A673 (cell line): ENCODE results near the gene MRPL50. TPM values are rescaled to one million over a fixed set of nuclear protein-coding genes. Genes with fewer than 3 reads are reported as not detected.

ENCODE experiments used
- BruUV-seq: library from RNA; stranded (reverse); fragments of 400-500 nt; replicated peaks from 2 replicates; lab custom pipeline; 2021; lab: Mats Ljungman, UMichigan
- CTCF ChIA-PET: fragments of 300-600 bp; sonication (Branson Sonifier 250); formaldehyde crosslinking; loops from one replicate; lab custom pipeline; 2022; ENCODE audit warnings: antibody characterized with exemption; lab: Charles Lee
- POLR2A ChIA-PET: fragments of 300-600 bp; sonication (Branson Sonifier 250); formaldehyde crosslinking; loops from one replicate; lab custom pipeline; 2022; ENCODE audit warnings: antibody characterized with exemption; ENCODE audit not compliant: low non-redundant PET; lab: Charles Lee
- DNase-seq: peaks from one replicate; pipeline ENCODE4 v3.0.0-alpha.2; 2015; ENCODE audit warnings: low spot score
- H3K27ac ChIP-seq: fragments of 200-600 bp; sonication (generic); 2 replicates; pipeline ENCODE4 v1.5.1; 2016; ENCODE audit warnings: mixed run types, low read depth, mild to moderate bottlenecking, mixed read lengths, antibody characterized with exemption, low read length; ENCODE audit not compliant: poor library complexity, severe bottlenecking
- H3K27me3 ChIP-seq: fragments of 200-600 bp; sonication (generic); replicated peaks from 2 replicates; pipeline ENCODE4 v1.6.1; 2017; ENCODE audit warnings: mixed run types, low read depth, mild to moderate bottlenecking, mixed read lengths, antibody characterized with exemption, low read length; ENCODE audit not compliant: insufficient read depth, poor library complexity
- H3K36me3 ChIP-seq: fragments of 200-600 bp; sonication (generic); 2 replicates; pipeline ENCODE4 v1.6.1; 2016; ENCODE audit warnings: mixed run types, mild to moderate bottlenecking, mixed read lengths, antibody characterized with exemption, low read length; ENCODE audit not compliant: insufficient read depth, poor library complexity, severe bottlenecking
- H3K4me1 ChIP-seq: fragments of 200-600 bp; sonication (generic); 2 replicates; pipeline ENCODE4 v1.6.1; 2017; ENCODE audit warnings: mixed run types, mild to moderate bottlenecking, mixed read lengths, antibody characterized with exemption, low read length; ENCODE audit not compliant: insufficient read depth, poor library complexity, severe bottlenecking
- H3K4me3 ChIP-seq: fragments of 200-600 bp; sonication (generic); 2 replicates; pipeline ENCODE4 v1.5.1; 2016; ENCODE audit warnings: low read depth, mixed run types, mild to moderate bottlenecking, mixed read lengths, low read length; ENCODE audit not compliant: poor library complexity, severe bottlenecking
- H3K9me3 ChIP-seq: fragments of 200-600 bp; sonication (generic); 2 replicates; pipeline ENCODE4 v1.6.1; 2016; ENCODE audit warnings: mixed run types, low read depth, mild to moderate bottlenecking, mixed read lengths, antibody characterized with exemption, low read length; ENCODE audit not compliant: poor library complexity, severe bottlenecking
- EZH2 ChIP-seq: fragments of 200-600 bp; sonication (generic); IDR thresholded peaks from 2 replicates; pipeline ENCODE4 v1.6.1; 2017; ENCODE audit warnings: borderline replicate concordance, low read depth, mild to moderate bottlenecking, mixed read lengths, antibody characterized with exemption, low read length; ENCODE audit not compliant: poor library complexity, severe bottlenecking
- intact Hi-C: fragments of 100-400 bp; cut with micrococcal nuclease; formaldehyde crosslinking; loops from one replicate; pipeline ENCODE4 v1.10.0; 2022; ENCODE audit not compliant: unreplicated experiment
- total RNA-seq: library from RNA; stranded (reverse); gene quantifications from 2 replicates; pipeline ENCODE4 v1.2.3, GENCODE V29; 2021
- TF ChIP-seq, protein P1 (sequence below): fragments of 300-800, 200-600 bp; sonication (generic); conservative IDR thresholded peaks from 2 replicates; pipeline ENCODE4 v1.5.1; 2017; ENCODE audit warnings: low read depth, mild to moderate bottlenecking, antibody characterized with exemption, low read length, moderate library complexity, mixed read lengths

Gene MRPL50
- total RNA-seq, 1 experiment from 2014 or later = 17.0 TPM

DNA sequence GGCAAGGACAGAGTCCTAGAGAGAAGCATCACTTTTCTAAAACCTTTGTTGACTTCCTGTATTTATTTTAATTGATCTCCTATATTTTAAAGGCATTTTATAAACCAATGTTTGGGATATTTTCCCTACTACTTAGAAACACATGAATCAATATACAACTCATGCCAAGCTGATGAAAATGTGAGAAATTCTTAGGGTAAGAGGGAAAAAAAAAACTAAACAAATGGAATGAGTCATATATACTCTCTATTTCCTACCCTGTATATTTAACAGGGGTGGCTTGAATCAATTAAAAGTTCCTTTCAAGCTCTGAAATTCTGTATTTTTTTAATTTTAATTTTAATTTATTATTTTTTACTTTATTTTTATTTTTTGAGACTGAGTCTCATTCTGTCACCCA, 33.2 kb downstream of the MRPL50 start:
- POLR2A ChIA-PET = no interaction called here

DNA sequence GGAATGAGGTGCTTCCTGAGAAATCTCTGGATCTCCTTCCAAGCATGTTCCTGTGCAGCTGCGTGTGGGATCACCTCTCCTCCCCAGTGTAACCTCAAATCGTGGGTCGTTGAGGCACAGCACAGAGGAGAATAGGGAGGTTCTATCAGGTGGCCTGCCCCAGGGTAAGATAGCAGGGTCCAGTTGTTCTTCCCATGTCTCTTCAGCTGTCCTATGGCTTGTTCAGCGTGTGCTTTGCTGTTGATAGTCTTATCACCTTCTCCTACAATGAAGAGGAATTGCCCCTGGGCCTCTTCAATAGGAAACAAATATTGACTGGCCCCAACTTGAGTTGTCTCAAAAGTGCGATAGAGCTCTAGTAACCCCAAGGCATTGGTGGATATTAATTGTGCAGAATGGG, 36.0 kb downstream of the MRPL50 start:
- no TSS peak for BruUV-seq
- no peaks in the 10 kb centered on the region for H3K9me3 ChIP-seq
- CTCF ChIA-PET = no interaction called here
- H3K27me3 ChIP-seq = no peaks in the 10 kb centered on the region
- POLR2A ChIA-PET = no interaction called here
- H3K36me3 ChIP-seq = no peaks in the 10 kb centered on the region
- DNase-seq = no peak
- TF ChIP-seq EZH2 = no peak
- TF ChIP-seq, protein P1, sequence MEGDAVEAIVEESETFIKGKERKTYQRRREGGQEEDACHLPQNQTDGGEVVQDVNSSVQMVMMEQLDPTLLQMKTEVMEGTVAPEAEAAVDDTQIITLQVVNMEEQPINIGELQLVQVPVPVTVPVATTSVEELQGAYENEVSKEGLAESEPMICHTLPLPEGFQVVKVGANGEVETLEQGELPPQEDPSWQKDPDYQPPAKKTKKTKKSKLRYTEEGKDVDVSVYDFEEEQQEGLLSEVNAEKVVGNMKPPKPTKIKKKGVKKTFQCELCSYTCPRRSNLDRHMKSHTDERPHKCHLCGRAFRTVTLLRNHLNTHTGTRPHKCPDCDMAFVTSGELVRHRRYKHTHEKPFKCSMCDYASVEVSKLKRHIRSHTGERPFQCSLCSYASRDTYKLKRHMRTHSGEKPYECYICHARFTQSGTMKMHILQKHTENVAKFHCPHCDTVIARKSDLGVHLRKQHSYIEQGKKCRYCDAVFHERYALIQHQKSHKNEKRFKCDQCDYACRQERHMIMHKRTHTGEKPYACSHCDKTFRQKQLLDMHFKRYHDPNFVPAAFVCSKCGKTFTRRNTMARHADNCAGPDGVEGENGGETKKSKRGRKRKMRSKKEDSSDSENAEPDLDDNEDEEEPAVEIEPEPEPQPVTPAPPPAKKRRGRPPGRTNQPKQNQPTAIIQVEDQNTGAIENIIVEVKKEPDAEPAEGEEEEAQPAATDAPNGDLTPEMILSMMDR = no peak
- no peaks in the 10 kb centered on the region for H3K4me1 ChIP-seq
- no peak overlapping the region for H3K27ac ChIP-seq
- intact Hi-C loops = no loop called here
- no peak overlapping the region for H3K4me3 ChIP-seq

More for the DNA sequence above, 33.2 kb downstream of the MRPL50 start:
- no TSS peak for BruUV-seq
- TF ChIP-seq EZH2 = no peak
- TF ChIP-seq, protein P1 = no peak
- Histone ChIP-seq H3K27ac (no peak overlapping the region), H3K27me3 (no peaks in the 10 kb centered on the region), H3K9me3 (no peaks in the 10 kb centered on the region), H3K4me1 (no peaks in the 10 kb centered on the region), H3K36me3 (no peaks in the 10 kb centered on the region), H3K4me3 (no peak overlapping the region)
- no peak for DNase-seq
- intact Hi-C loops = no loop called here
- CTCF ChIA-PET = no interaction called here

DNA sequence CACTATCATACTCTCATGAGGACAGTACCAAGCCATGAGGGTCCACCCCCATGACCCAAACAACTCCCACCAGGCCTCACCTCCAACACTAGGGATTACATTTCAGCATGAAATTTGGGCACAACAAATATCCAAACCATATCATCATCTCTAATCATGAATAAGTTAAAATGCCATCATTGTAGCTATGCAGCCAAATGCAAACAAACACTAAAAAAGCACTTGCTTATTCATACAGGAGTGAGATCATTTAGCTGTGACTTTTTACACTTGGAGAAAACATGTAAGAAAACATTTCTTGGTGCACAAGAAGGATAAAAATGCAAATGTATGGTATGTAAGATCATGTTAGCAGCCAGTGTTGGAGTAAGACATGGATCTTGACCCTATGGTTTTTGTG, 37.8 kb downstream of the MRPL50 start:
- intact Hi-C loops = no loop called here
- Histone ChIP-seq H3K36me3 (no peaks in the 10 kb centered on the region), H3K27me3 (no peaks in the 10 kb centered on the region), H3K9me3 (no peaks in the 10 kb centered on the region), H3K4me3 (no peak overlapping the region), H3K27ac (no peak overlapping the region), H3K4me1 (no peaks in the 10 kb centered on the region)
- ChIA-PET CTCF (no interaction called here), POLR2A (no interaction called here)
- no peak for DNase-seq
- TF ChIP-seq, protein P1 = no peak
- no peak for TF ChIP-seq EZH2
- no TSS peak for BruUV-seq
